ENCODE data around the gene ATF5.

- no peak for TF ChIP-seq CTCF (IDR thresholded peaks at IDR 0.05)
- no peak for TF ChIP-seq ZFX (IDR thresholded peaks at IDR 0.05; ENCODE audit: borderline replicate concordance)
Observed at GRCh38 chr19:49954933-49955332, 25.9 kb downstream of the ATF5 start.
